ENCODE data around the gene MYLK2.

- TF ChIP-seq MTA3 (IDR thresholded peaks at IDR 0.05; ENCODE audit: borderline replicate concordance, low read length), result no peak
- no peak for TF ChIP-seq ASH2L (IDR thresholded peaks at IDR 0.05; ENCODE audit: borderline replicate concordance, low read depth)
- no peak for TF ChIP-seq NFYB (IDR thresholded peaks at IDR 0.05; ENCODE audit: insufficient read depth, low read depth, low read length)
- no peak for TF ChIP-seq CREB1 (IDR thresholded peaks at IDR 0.05; ENCODE audit: low read depth)
- TF ChIP-seq ELK1 (IDR thresholded peaks at IDR 0.05; ENCODE audit: low read depth, low read length), result no peak
- TF ChIP-seq CHD1 (IDR thresholded peaks at IDR 0.05; ENCODE audit: low read depth, low read length), result no peak
- TF ChIP-seq NFYA (IDR thresholded peaks at IDR 0.05; ENCODE audit: borderline replicate concordance, low read depth, low read length), result no peak
- no peak for TF ChIP-seq PKNOX1 (IDR thresholded peaks at IDR 0.05)
- TF ChIP-seq MTA2 (IDR thresholded peaks at IDR 0.05; ENCODE audit: low read depth), result no peak
- TF ChIP-seq CTCF (IDR thresholded peaks at IDR 0.05 in 2 of 3, conservative IDR thresholded peaks at IDR 0.05 in 1 of 3; ENCODE audit: control insufficient read depth in 2 of 3, extremely low read depth in 1 of 3, insufficient read depth in 1 of 3, low read depth in 3 of 3, low read length in 3 of 3), result no peak
- no peak for TF ChIP-seq CUX1 (IDR thresholded peaks at IDR 0.05; ENCODE audit: insufficient replicate concordance, low read depth, low read length)
- TF ChIP-seq RFX5 (IDR thresholded peaks at IDR 0.05; ENCODE audit: low read depth, low read length), result no peak
- no peak for TF ChIP-seq EZH2 (IDR thresholded peaks at IDR 0.05; ENCODE audit: borderline replicate concordance, control insufficient read depth, low read depth, low read length)
Observed at GRCh38 chr20:31861135-31861384, 41.9 kb downstream of the MYLK2 start.

Data from GM12878 (cell line).